Erythroblast (primary cell): Measurements from ENCODE around the gene COIL.

Source experiments
- GATA1 ChIP-seq: IDR thresholded peaks from 2 replicates; pipeline ENCODE4 v1.6.1; 2011; ENCODE audit warnings: low read depth, mild to moderate bottlenecking, control low read depth, low read length, moderate library complexity
- POLR2A ChIP-seq: IDR thresholded peaks from 2 replicates; pipeline ENCODE4 v1.6.1; 2011; ENCODE audit warnings: mild to moderate bottlenecking, low read length

DNA sequence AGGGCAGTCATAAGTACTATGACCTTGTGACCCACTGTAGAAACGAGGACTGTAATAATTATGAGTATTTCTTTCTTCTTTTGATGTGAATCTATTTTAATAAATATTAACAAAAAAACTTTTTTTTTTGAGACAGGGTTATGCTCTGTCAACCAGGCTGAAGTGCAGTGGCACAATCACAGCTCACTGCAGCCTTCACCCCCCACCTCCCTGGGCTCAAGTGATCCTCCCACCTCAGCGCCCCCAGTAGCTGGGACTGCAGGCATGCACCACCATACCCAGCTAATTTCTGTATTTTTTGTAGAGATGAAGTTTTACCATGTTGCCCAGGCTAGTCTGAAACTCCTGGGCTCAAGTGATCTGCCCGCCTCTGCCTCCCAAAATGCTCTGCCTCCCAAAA, 49.6 kb upstream of the COIL start:
- no peak for TF ChIP-seq POLR2A
- TF ChIP-seq GATA1 = no peak
